NCI-H524 (cell line): ENCODE results near the gene GALK1.

ENCODE experiments used
- DNase-seq, 2 experiments: peaks; one replicate each; lab custom pipeline; 2025; lab: John Stamatoyannopoulos, UW

GALK1 gene

GRCh38 chr17:75783803-75784472, 18.9 kb upstream of the GALK1 start:
- DNase-seq = no peak

GRCh38 chr17:75783069-75783783, 18.2 kb upstream of the GALK1 start:
- DNase-seq = peak; percentile 41 to 57

GRCh38 chr17:75779987-75780889, 15.2 kb upstream of the GALK1 start:
- no peak for DNase-seq

- peak; percentile 100 for DNase-seq
Measured at GRCh38 chr17:75779250-75779986, 14.4 kb upstream of the GALK1 start.

- peak; percentile 79 to 80 for DNase-seq
Measured at GRCh38 chr17:75778861-75779249, 13.9 kb upstream of the GALK1 start.

GRCh38 chr17:75778066-75778860, 13.3 kb upstream of the GALK1 start:
- peak in 1 of 2 experiments; percentile 54 for DNase-seq

GRCh38 chr17:75777296-75777922, 12.4 kb upstream of the GALK1 start:
- no peak for DNase-seq

GRCh38 chr17:75776386-75777295, 11.6 kb upstream of the GALK1 start:
- DNase-seq = peak in 1 of 2 experiments; percentile 52

GRCh38 chr17:75774991-75775668, 10.1 kb upstream of the GALK1 start:
- DNase-seq = peak in 1 of 2 experiments; percentile 42

- no peak for DNase-seq
Measured at GRCh38 chr17:75774471-75774990, 9.5 kb upstream of the GALK1 start.

GRCh38 chr17:75773808-75774470, 8.9 kb upstream of the GALK1 start:
- DNase-seq = no peak

GRCh38 chr17:75773121-75773807, 8.3 kb upstream of the GALK1 start:
- DNase-seq = no peak

GRCh38 chr17:75771334-75772281, 6.6 kb upstream of the GALK1 start:
- DNase-seq = peak in 1 of 2 experiments; percentile 52

- no peak for DNase-seq
Measured at GRCh38 chr17:75769536-75769935, 4.5 kb upstream of the GALK1 start.

- DNase-seq = no peak
Measured at GRCh38 chr17:75767881-75768280, 2.9 kb upstream of the GALK1 start.

GRCh38 chr17:75765981-75766380, 989 bp upstream of the GALK1 start:
- peak in 1 of 2 experiments; percentile 40 for DNase-seq
